ENCODE results near the gene PPL.
"Not testable (repeated sequence)": the region's sequence is repeated elsewhere in the genome, so short reads cannot be mapped to it uniquely, and the experiment has no call there.

PPL gene, protein sequence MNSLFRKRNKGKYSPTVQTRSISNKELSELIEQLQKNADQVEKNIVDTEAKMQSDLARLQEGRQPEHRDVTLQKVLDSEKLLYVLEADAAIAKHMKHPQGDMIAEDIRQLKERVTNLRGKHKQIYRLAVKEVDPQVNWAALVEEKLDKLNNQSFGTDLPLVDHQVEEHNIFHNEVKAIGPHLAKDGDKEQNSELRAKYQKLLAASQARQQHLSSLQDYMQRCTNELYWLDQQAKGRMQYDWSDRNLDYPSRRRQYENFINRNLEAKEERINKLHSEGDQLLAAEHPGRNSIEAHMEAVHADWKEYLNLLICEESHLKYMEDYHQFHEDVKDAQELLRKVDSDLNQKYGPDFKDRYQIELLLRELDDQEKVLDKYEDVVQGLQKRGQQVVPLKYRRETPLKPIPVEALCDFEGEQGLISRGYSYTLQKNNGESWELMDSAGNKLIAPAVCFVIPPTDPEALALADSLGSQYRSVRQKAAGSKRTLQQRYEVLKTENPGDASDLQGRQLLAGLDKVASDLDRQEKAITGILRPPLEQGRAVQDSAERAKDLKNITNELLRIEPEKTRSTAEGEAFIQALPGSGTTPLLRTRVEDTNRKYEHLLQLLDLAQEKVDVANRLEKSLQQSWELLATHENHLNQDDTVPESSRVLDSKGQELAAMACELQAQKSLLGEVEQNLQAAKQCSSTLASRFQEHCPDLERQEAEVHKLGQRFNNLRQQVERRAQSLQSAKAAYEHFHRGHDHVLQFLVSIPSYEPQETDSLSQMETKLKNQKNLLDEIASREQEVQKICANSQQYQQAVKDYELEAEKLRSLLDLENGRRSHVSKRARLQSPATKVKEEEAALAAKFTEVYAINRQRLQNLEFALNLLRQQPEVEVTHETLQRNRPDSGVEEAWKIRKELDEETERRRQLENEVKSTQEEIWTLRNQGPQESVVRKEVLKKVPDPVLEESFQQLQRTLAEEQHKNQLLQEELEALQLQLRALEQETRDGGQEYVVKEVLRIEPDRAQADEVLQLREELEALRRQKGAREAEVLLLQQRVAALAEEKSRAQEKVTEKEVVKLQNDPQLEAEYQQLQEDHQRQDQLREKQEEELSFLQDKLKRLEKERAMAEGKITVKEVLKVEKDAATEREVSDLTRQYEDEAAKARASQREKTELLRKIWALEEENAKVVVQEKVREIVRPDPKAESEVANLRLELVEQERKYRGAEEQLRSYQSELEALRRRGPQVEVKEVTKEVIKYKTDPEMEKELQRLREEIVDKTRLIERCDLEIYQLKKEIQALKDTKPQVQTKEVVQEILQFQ (N-terminal part only)

DNA sequence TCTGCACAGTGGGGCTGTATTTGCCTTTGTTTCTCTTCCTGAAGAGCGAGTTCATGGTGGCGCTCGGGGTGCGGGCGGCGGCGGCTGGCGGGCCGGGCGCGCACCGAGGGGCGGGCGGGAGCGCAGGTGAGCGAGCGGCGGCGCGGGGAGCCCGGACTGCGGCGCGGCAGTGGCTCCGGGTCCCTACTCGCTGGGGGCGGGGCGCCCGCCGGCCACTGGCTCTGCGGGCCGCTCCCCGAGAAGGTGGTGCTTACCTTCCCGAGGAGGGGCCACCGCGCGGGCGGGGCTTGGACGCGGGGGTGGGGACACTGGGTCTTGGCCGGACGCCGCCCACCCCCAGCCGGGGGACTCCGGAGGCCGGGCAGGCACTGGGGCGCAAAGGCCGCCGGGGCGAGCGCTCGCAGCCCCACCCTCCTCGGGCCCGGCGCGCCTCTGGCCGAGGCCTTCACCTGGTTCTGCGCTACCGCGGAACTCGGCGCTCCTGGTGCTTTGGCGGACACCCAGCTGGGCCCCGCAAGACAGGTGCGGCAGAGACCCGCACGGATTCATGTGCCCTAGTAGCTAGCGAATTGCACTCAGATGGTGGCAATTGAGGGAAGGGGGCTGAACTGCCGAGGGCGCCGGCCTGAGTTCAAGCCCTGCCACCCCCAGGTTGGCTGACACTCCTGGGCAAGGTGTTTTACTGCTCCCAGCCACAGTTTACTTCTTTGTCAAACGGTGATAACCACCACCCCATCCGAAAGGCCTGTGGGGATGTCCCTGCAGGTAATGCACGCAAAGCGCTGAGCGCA lies at the start of gene PPL:
Gene PPL, minus strand, starts transcription at position 158 of the 791 bp plus-strand sequence. Its CDS starts 103 bp downstream, at position 55.
- no peak for FAIRE-seq

GRCh38 chr16:4984174-4984990 lies 47.4 kb upstream of the PPL start:
- no peak for FAIRE-seq

DNA sequence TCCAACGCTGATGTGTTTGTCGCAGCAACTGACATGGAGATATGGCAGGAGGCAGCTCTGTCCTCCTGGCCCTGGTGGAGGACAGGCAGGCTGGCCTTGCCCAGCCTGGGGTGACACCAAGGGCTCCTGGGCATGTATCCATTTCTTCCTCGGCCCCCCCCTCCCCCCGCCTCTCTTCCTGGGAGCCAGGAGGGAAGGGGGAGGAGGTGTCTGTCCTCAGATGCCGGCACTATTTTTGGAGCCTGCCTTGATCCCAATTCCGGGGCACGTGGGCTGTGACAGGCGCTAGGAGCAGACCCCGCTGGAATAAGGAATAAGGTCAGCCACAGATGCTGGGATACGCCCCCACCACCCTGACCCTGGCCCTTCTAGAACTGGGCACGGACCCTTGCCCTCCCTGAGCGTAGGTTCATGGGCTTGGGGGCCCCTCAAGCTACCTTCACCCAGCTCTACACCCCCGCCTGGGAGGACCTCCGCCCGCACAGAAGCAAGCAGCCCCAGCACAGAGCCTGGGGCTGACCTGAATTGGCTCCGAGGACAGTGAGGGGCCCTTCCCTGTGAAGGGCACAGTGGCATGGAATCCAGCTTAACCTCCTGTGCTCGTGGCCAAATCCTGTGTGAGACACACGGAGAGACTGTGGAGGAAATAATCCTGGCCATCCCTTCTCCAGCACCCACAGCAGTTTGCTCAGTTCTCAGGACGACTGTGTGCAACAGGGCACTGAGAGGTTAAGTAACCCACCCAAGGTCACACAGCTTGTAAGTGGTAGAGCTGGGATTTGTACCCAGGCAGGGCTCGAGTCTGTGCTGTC lies 45.3 kb upstream of the PPL start:
- no peak for FAIRE-seq

DNA sequence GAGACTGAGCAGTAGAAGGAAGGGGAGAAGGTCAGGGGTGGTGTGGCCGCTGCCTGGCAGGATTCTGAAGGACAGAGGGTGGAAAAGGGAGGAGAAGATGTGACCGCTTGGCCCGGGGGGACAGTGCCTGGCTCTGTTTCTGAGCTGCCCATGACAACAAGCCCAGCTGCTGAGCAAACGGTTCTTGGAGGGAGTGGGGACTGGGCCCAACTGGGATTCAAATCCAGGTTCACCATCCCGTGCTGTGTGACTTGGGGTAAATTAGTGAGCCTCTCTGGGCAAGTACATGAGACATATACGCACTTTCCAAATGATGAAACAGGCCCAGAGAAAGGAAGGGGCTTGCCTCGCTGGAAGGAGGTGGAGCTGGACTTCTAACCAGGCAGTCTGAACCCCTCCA lies 44.5 kb upstream of the PPL start:
- FAIRE-seq = no peak

- FAIRE-seq = no peak
Observed at GRCh38 chr16:4980691-4981090, 43.7 kb upstream of the PPL start.

- no peak for FAIRE-seq
Observed at GRCh38 chr16:4979736-4980660, 43.0 kb upstream of the PPL start.

DNA sequence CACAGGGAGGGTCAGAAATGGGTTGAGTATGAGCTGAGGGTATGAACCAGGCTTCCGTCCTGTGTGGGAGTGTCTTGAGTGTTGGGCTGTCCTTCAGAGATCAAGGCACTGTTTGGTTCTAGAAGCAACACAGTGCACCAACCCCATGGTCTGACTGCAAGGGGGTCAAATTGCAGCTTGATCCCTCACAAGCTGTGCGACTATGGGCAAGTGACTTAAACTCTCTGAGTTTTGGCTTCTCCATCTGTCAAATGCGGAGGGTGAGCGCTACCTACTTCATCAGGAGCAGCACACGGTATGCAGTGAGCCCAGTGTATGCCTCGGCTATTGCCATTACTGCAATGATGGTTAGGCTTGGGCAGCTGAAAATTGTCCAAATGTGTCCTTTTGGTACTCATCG lies 42.2 kb upstream of the PPL start:
- FAIRE-seq = no peak

DNA sequence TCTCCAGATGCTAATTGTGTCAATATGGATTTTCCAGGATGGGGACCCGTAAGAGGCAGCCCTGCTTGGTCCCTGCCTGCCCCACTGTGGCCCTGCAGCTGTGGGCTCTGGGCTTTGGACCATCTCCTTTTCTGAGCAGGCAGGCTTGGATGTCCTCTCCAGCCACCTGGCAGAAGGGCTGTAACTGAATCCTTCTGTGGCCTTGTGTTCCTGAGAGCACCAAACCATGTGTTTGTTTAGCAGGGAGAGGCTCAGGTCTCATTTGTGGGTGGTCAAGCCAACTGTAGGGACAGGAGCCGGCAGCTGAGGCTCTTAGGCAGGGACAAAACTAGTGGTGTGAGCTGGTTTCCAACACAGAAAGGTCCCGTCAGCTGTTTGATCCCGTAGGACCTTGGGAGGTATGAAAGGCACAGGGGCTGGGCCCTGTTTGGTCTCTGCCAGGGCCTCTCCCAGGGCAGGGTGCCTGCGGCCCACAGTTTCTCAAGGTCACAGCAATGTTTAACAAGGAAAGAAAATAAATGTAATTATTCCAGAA lies 39.7 kb upstream of the PPL start:
- FAIRE-seq = no peak

- FAIRE-seq = no peak
Observed at GRCh38 chr16:4976079-4976478, 39.1 kb upstream of the PPL start.

GRCh38 chr16:4972938-4973587 lies 36.1 kb upstream of the PPL start:
- no peak for FAIRE-seq

GRCh38 chr16:4970010-4970409 lies 33.1 kb upstream of the PPL start:
- no peak for FAIRE-seq

DNA sequence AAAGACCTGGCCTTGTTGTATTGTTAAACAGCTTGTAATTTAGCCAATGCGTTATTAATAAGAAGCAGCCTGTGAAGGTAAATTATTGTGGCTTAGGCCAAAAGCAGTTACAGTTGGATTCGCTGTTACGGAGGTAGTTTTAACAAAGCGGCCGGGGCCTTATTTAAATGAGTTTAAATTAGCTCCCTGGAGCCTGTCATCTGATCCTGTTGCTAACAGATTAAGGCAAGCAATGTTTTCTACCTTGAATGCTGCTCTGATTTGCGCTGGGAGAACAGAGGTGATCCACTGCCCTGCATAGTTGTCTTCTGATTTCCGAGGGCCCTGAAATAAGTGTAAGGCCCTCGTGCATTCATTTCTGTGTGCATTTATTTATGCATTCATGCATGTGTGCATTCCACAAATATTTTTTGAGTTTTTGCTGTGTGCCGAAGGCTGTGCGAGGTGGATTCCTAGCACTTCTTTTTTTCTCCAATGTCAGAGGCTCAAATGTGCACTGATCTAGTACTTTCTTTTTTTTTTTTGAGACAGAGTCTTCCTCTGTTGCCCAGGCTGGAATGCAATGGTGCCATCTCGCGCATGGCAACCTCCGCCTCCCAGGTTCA lies 32.0 kb upstream of the PPL start:
- no peak for FAIRE-seq

GRCh38 chr16:4968278-4968677 lies 31.3 kb upstream of the PPL start:
- not testable (repeated sequence) for FAIRE-seq

GRCh38 chr16:4966736-4967453 lies 29.9 kb upstream of the PPL start:
- FAIRE-seq = no peak

GRCh38 chr16:4963527-4963926 lies 26.6 kb upstream of the PPL start:
- FAIRE-seq = not testable (repeated sequence)

GRCh38 chr16:4962716-4963115 lies 25.8 kb upstream of the PPL start:
- no peak for FAIRE-seq

- no peak for FAIRE-seq
Observed at GRCh38 chr16:4960579-4960978, 23.6 kb upstream of the PPL start.

Data from colon (tissue), 2 donors.